K562 (cell line): ENCODE data around the gene VPS13D. TPM values are rescaled to one million over a fixed set of nuclear protein-coding genes. Genes with fewer than 3 reads are reported as not detected.

Experiments
- C11orf30 ChIP-seq: fragments of 450-650 bp; IDR thresholded peaks from 2 replicates; pipeline ENCODE4 v1.6.1; 2016; ENCODE audit warnings: low read depth, mild to moderate bottlenecking
- CEBPG ChIP-seq, 3 experiments: fragments of 200-800 bp in 1 of 3; sonication (Bioruptor generic) in 1 of 3; sonication (generic) in 1 of 3; formaldehyde crosslinking in 1 of 3; IDR thresholded peaks in 2 of 3; conservative IDR thresholded peaks in 1 of 3; 2 replicates each; pipeline versions ENCODE4 v1.6.1 to v1.8.0; 2016 to 2022; ENCODE audit warnings: missing compliant biosample characterization in 2 of 3, missing genetic modification characterization in 2 of 3, mild to moderate bottlenecking in 1 of 3, missing genetic modification reagents in 1 of 3
- EP400 ChIP-seq: fragments of 450-650 bp; IDR thresholded peaks from 2 replicates; pipeline ENCODE4 v1.6.1; 2017; ENCODE audit warnings: antibody characterized with exemption, mild to moderate bottlenecking, moderate library complexity
- GATA2 ChIP-seq: sonication (generic); formaldehyde crosslinking; IDR thresholded peaks from 2 replicates; pipeline ENCODE4 v1.4.0; 2020; ENCODE audit warnings: mild to moderate bottlenecking, missing genetic modification reagents
- IRF2 ChIP-seq: sonication (generic); formaldehyde crosslinking; IDR thresholded peaks from 2 replicates; pipeline ENCODE4 v1.8.1; 2022; ENCODE audit warnings: mild to moderate bottlenecking, missing genetic modification reagents
- KLF6 ChIP-seq: fragments of 250-450 bp; sonication (Bioruptor Pico); IDR thresholded peaks from 2 replicates; pipeline ENCODE4 v1.4.0; 2020; ENCODE audit warnings: mild to moderate bottlenecking, moderate library complexity, borderline replicate concordance
- LARP7 ChIP-seq: fragments of 450-650 bp; IDR thresholded peaks from 2 replicates; pipeline ENCODE4 v1.6.1; 2016
- MAFF ChIP-seq: IDR thresholded peaks from 2 replicates; pipeline ENCODE4 v1.6.1; 2012; ENCODE audit warnings: low read length, improper control_type of control experiment
- MAFG ChIP-seq: fragments of 450-650 bp; conservative IDR thresholded peaks from 2 replicates; pipeline ENCODE4 v1.6.1; 2016; ENCODE audit warnings: missing genetic modification characterization, missing compliant biosample characterization
- MLLT1 ChIP-seq, 2 experiments: fragments of 450-650 bp; IDR thresholded peaks; 2 replicates each; pipeline ENCODE4 v1.6.1; 2016
- MTA1 ChIP-seq: fragments of 450-650 bp; IDR thresholded peaks from 2 replicates; pipeline ENCODE4 v1.6.1; 2017; ENCODE audit warnings: borderline replicate concordance
- MYBL2 ChIP-seq, 2 experiments: fragments of 450-650 bp in 1 of 2; sonication (generic) in 1 of 2; formaldehyde crosslinking in 1 of 2; IDR thresholded peaks; 2 replicates each; pipeline versions ENCODE4 v1.6.1 to v1.8.1; 2017 to 2022; ENCODE audit warnings: borderline replicate concordance in 1 of 2, inconsistent platforms in 1 of 2, low read depth in 1 of 2, mild to moderate bottlenecking in 1 of 2, missing genetic modification reagents in 1 of 2, moderate library complexity in 1 of 2
- NRF1 ChIP-seq, 2 experiments: fragments of 450-650 bp; IDR thresholded peaks in 1 of 2; conservative IDR thresholded peaks in 1 of 2; 2 replicates each; pipeline ENCODE4 v1.6.1; 2014; ENCODE audit warnings: mild to moderate bottlenecking in 2 of 2
- PHB2 ChIP-seq: fragments of 450-650 bp; IDR thresholded peaks from 2 replicates; pipeline ENCODE4 v1.6.1; 2017; ENCODE audit warnings: low read depth
- RUNX1 ChIP-seq: sonication (generic); IDR thresholded peaks from 2 replicates; pipeline ENCODE4 v1.6.1; 2016; ENCODE audit warnings: antibody characterized with exemption, low read depth
- STAG1 ChIP-seq: sonication (generic); formaldehyde crosslinking; IDR thresholded peaks from 2 replicates; pipeline ENCODE4 v1.5.0; 2020; ENCODE audit warnings: missing genetic modification reagents, borderline replicate concordance
- ZNF316 ChIP-seq: fragments of 450-650 bp; IDR thresholded peaks from 2 replicates; pipeline ENCODE4 v1.6.1; 2016
- ZNF512 ChIP-seq: IDR thresholded peaks from 2 replicates; pipeline ENCODE4 v1.6.1; 2016; ENCODE audit warnings: missing genetic modification characterization, missing compliant biosample characterization
- polyA plus RNA-seq, 8 experiments: library from polyadenylated mRNA; depleted of rRNA in 4 of 8; stranded (reverse) in 5 of 8; unstranded in 3 of 8; fragments of >200 nt; fragmentation: Nextera tagmentation in 2 of 8; fragmentation: Illumina TruSeq in 1 of 8; extraction: Ambion mirVana in 2 of 8; extraction: Trizol in 1 of 8; gene quantifications; 2 replicates each; pipeline versions ENCODE4 v1.2.1 to v1.2.3, GENCODE V29; 2011 to 2014; ENCODE audit warnings: inconsistent platforms in 1 of 8, missing spikeins in 1 of 8
- total RNA-seq, 7 experiments: library from RNA; depleted of rRNA in 6 of 7; stranded (reverse); fragments of >200 nt in 6 of 7; fragmentation: Illumina TruSeq in 2 of 7; extraction: Trizol in 2 of 7; gene quantifications; 2 replicates each; pipeline versions ENCODE4 v1.2.1 to v1.2.3, GENCODE V29; 2011 to 2021; ENCODE audit warnings: low replicate concordance in 1 of 7
- TF ChIP-seq, protein P1 (sequence below): sonication (generic); formaldehyde crosslinking; IDR thresholded peaks from 2 replicates; pipeline ENCODE4 v1.8.0; 2022; ENCODE audit warnings: mild to moderate bottlenecking, missing genetic modification reagents
- TF ChIP-seq, protein P2 (sequence below): fragments of 250-450 bp; sonication (Bioruptor Pico); IDR thresholded peaks from 2 replicates; pipeline ENCODE4 v1.5.0; 2020; ENCODE audit warnings: mild to moderate bottlenecking

Gene VPS13D
- total and polyA plus RNA-seq, 9 of the 15 experiments (the other 6 are each of a cell fraction or from before 2014, with no cell fraction given) = 6.1 to 51.5 (median 38.5) TPM

GRCh38 chr1:12444329-12444841 is 214.6 kb downstream of the VPS13D start (continued):
- peak; percentile 24; the same call in 1 of the 2 replicates for TF ChIP-seq EP400
- no peak for TF ChIP-seq RUNX1
- peak; percentile 90 for TF ChIP-seq C11orf30
- no peak for TF ChIP-seq ZNF512 (tag)
- TF ChIP-seq STAG1 (CRISPR knock-in tag) = no peak
- no peak for TF ChIP-seq MTA1
- TF ChIP-seq MYBL2 (IDR thresholded peaks at IDR 0.05; ENCODE audit: low read depth) = 0 out of 2 replicates have a peak, but pooled peaks have one; percentile 13
- TF ChIP-seq MYBL2 (CRISPR knock-in tag; IDR thresholded peaks at IDR 0.05; ENCODE audit: borderline replicate concordance) = no peak
- no peak for TF ChIP-seq IRF2 (CRISPR knock-in tag)
- TF ChIP-seq, protein P1, sequence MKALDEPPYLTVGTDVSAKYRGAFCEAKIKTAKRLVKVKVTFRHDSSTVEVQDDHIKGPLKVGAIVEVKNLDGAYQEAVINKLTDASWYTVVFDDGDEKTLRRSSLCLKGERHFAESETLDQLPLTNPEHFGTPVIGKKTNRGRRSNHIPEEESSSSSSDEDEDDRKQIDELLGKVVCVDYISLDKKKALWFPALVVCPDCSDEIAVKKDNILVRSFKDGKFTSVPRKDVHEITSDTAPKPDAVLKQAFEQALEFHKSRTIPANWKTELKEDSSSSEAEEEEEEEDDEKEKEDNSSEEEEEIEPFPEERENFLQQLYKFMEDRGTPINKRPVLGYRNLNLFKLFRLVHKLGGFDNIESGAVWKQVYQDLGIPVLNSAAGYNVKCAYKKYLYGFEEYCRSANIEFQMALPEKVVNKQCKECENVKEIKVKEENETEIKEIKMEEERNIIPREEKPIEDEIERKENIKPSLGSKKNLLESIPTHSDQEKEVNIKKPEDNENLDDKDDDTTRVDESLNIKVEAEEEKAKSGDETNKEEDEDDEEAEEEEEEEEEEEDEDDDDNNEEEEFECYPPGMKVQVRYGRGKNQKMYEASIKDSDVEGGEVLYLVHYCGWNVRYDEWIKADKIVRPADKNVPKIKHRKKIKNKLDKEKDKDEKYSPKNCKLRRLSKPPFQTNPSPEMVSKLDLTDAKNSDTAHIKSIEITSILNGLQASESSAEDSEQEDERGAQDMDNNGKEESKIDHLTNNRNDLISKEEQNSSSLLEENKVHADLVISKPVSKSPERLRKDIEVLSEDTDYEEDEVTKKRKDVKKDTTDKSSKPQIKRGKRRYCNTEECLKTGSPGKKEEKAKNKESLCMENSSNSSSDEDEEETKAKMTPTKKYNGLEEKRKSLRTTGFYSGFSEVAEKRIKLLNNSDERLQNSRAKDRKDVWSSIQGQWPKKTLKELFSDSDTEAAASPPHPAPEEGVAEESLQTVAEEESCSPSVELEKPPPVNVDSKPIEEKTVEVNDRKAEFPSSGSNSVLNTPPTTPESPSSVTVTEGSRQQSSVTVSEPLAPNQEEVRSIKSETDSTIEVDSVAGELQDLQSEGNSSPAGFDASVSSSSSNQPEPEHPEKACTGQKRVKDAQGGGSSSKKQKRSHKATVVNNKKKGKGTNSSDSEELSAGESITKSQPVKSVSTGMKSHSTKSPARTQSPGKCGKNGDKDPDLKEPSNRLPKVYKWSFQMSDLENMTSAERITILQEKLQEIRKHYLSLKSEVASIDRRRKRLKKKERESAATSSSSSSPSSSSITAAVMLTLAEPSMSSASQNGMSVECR (CRISPR knock-in tag) = no peak
- no peak for TF ChIP-seq NRF1 (conservative IDR thresholded peaks at IDR 0.05 in 1 of 2, IDR thresholded peaks at IDR 0.05 in 1 of 2)
- TF ChIP-seq ZNF316 = peak; percentile 97
- TF ChIP-seq CEBPG (CRISPR knock-in tag; IDR thresholded peaks at IDR 0.05) = no peak
- TF ChIP-seq CEBPG (tag; conservative IDR thresholded peaks at IDR 0.05 in 1 of 2, IDR thresholded peaks at IDR 0.05 in 1 of 2) = no peak
- TF ChIP-seq, protein P2, sequence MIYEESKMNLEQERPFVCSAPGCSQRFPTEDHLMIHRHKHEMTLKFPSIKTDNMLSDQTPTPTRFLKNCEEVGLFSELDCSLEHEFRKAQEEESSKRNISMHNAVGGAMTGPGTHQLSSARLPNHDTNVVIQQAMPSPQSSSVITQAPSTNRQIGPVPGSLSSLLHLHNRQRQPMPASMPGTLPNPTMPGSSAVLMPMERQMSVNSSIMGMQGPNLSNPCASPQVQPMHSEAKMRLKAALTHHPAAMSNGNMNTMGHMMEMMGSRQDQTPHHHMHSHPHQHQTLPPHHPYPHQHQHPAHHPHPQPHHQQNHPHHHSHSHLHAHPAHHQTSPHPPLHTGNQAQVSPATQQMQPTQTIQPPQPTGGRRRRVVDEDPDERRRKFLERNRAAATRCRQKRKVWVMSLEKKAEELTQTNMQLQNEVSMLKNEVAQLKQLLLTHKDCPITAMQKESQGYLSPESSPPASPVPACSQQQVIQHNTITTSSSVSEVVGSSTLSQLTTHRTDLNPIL (CRISPR knock-in tag) = no peak
- TF ChIP-seq KLF6 (CRISPR knock-in tag) = no peak
- TF ChIP-seq PHB2 = 0 out of 2 replicates have a peak, but pooled peaks have one; percentile 28
- TF ChIP-seq GATA2 = no peak
- TF ChIP-seq MAFG (tag) = peak; percentile 78
- 0 out of 4 replicates have a peak, but pooled peaks of 1 of the 2 experiments have one; percentile 41 for TF ChIP-seq MLLT1 (IDR thresholded peaks at IDR 0.05)
- peak; percentile 44; the same call in 1 of the 2 replicates for TF ChIP-seq MAFF
- 0 out of 2 replicates have a peak, but pooled peaks have one; percentile 64 for TF ChIP-seq LARP7
